ENCODE results near the gene ABCC11.

The ABCC11 gene

DNA sequence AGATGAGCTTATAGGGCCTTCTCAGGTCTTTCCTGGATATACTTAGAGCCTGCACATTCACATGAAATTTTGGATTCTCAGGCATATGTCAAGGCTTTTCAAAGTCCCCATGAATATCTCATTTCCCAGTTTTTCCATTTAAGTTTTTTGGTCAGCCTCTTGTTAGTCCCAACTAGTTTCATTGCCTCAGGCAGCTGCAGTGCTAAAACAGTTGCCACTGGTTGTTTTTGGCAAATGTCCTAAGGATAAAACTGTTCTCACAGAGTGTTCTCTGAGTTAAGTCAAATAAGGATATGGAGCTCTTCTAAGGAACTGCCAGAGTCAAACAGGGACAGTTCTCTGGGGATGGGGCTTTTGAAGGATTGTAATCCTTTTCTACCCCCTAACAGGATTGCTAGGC is 39.9 kb upstream of the ABCC11 start:
- no peak for DNase-seq (ENCODE audit: low read depth)
- TF ChIP-seq, protein P1, sequence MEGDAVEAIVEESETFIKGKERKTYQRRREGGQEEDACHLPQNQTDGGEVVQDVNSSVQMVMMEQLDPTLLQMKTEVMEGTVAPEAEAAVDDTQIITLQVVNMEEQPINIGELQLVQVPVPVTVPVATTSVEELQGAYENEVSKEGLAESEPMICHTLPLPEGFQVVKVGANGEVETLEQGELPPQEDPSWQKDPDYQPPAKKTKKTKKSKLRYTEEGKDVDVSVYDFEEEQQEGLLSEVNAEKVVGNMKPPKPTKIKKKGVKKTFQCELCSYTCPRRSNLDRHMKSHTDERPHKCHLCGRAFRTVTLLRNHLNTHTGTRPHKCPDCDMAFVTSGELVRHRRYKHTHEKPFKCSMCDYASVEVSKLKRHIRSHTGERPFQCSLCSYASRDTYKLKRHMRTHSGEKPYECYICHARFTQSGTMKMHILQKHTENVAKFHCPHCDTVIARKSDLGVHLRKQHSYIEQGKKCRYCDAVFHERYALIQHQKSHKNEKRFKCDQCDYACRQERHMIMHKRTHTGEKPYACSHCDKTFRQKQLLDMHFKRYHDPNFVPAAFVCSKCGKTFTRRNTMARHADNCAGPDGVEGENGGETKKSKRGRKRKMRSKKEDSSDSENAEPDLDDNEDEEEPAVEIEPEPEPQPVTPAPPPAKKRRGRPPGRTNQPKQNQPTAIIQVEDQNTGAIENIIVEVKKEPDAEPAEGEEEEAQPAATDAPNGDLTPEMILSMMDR (conservative IDR thresholded peaks at IDR 0.05; ENCODE audit: control insufficient read depth, insufficient read depth, low read depth, low read length): no peak
- H3K4me3 ChIP-seq (ENCODE audit: control insufficient read depth, low read depth, low read length): no peak overlapping the region

DNA sequence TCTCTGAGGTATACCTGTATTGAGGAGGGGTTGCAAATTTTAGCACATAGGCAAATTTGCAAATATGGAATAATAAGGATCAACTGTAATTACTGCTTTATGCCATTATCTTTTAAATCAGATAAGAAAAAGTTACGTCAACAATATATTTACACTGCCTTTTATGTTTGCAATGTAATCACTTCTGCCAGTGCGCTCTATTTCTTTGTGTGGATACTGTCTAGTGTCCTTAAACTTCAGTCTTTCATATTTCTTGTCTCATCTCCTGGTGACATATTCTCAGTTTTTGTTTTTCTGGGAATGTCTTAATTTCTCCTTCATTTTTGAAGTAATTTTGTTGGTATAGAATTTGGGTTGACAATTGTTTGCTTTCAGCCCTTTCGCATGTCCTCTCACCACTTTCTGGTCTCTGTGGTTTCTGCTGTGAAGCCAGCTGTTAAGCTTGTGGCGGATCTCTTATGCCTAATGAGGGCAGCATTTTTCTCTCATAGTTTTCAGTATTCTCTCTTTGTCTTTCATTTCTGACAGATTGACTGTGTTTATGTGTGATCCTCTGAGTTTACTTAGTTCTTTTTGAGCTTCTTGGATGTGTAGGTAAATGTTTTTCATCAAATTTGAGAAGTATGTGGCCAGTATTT is 37.6 kb upstream of the ABCC11 start:
- TF ChIP-seq, protein P1 (conservative IDR thresholded peaks at IDR 0.05; ENCODE audit: control insufficient read depth, insufficient read depth, low read depth, low read length): no peak
- H3K4me3 ChIP-seq (ENCODE audit: control insufficient read depth, low read depth, low read length): no peak overlapping the region
- no peak for DNase-seq (ENCODE audit: low read depth)

DNA sequence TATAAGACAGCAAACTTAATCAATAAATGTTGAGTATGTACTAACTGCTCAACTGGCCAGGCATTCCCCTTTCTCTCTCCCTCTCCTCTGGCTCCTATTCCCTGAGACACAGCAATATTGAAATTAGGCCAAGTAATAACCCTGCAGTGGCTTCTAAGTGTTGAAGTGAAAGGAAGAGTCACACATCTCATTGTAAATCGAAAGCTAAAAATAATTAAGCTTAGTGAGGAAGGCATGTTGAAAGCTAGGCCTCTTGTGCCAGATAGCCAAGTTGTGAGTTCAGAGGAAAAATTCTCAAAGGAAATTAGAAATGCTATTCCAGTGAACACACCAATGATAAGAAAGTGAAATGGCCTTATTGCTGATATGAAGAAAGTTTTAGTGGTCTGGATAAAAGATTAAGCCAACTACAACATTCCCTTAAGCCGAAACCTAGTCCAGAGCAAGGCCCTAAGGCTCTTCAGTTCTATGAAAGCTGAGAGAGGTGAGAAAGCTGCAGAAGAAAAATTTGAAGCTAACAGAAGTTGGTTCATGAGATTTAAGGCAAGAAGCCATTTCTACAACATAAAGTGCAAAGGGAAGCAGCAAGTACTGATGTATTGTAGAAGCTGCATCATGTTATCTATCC is 35.4 kb upstream of the ABCC11 start:
- DNase-seq (ENCODE audit: low read depth): no peak
- no peak overlapping the region for H3K4me3 ChIP-seq (ENCODE audit: control insufficient read depth, low read depth, low read length)
- TF ChIP-seq, protein P1 (conservative IDR thresholded peaks at IDR 0.05; ENCODE audit: control insufficient read depth, insufficient read depth, low read depth, low read length): no peak

DNA sequence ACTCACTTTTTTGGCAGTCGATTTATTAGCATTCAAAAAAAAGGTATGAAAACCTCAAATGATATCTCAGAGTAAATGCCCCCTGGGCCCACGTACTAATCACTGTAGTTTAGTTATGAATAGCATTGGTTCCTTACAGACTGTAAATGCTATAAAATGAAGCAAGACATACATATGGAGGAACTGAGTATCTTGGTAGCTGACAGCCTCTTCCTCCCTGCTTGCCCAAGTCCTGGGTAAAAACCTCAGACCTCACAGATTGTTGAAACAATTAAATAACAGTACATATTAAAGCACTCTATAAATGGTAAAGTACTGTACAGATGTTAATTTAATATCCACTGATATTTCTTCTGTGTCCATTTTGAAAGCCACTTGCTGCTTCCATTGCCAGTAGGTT is 33.2 kb upstream of the ABCC11 start:
- no peak for DNase-seq (ENCODE audit: low read depth)
- H3K4me3 ChIP-seq (ENCODE audit: control insufficient read depth, low read depth, low read length): no peak overlapping the region
- TF ChIP-seq, protein P1 (conservative IDR thresholded peaks at IDR 0.05; ENCODE audit: control insufficient read depth, insufficient read depth, low read depth, low read length): no peak

DNA sequence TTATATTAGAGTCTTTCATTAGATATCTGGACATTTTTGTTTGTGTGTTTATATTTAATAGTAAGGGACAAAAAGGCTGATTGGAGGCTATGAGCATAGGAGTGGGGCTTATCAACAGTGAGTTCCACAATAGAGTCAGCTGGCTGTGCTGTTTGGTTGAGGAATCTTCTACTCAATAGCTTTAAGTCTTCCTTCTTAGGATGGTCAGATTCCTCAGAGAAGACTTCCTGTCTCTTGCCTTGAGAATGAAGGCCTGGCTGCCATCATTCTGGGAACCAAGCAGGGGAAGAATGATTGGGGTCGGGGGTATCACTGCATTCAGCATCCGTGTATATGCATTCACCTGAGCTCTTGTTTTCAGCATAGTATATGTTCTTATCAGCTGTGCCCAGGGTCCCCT is 31.9 kb upstream of the ABCC11 start:
- no peak overlapping the region for H3K4me3 ChIP-seq (ENCODE audit: control insufficient read depth, low read depth, low read length)
- TF ChIP-seq, protein P1 (conservative IDR thresholded peaks at IDR 0.05; ENCODE audit: control insufficient read depth, insufficient read depth, low read depth, low read length): no peak
- no peak for DNase-seq (ENCODE audit: low read depth)

DNA sequence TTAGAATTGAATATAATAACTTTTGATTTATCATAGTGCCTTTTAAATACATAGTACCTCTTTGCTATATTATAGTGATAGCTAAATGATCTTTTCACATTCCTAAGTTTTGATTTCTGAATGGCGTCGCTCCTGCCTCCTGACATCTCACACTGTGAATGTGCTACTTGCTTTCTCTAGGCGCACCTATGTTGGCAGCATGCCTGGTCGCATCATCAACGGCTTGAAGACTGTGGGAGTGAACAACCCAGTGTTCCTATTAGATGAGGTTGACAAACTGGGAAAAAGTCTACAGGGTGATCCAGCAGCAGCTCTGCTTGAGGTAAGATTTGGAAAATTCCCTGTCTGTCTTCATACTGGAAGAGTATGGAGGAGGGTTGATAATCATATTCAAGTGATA is 29.8 kb upstream of the ABCC11 start:
- no peak overlapping the region for H3K4me3 ChIP-seq (ENCODE audit: control insufficient read depth, low read depth, low read length)
- no peak for DNase-seq (ENCODE audit: low read depth)
- TF ChIP-seq, protein P1 (conservative IDR thresholded peaks at IDR 0.05; ENCODE audit: control insufficient read depth, insufficient read depth, low read depth, low read length): no peak
